HG03103 (cell line): ENCODE data around the gene REM2.

Source experiments
- ATAC-seq: cut with Tn5 transposase; IDR thresholded peaks from one replicate; pipeline ENCODE4 v1.9.1; 2021; ENCODE audit warnings: low read depth; ENCODE audit not compliant: unreplicated experiment

REM2 gene

GRCh38 chr14:22872033-22872832 lies 10.8 kb upstream of the REM2 start:
- ATAC-seq, result no peak

- no peak for ATAC-seq
Observed at GRCh38 chr14:22872833-22873520, 10.0 kb upstream of the REM2 start.

DNA sequence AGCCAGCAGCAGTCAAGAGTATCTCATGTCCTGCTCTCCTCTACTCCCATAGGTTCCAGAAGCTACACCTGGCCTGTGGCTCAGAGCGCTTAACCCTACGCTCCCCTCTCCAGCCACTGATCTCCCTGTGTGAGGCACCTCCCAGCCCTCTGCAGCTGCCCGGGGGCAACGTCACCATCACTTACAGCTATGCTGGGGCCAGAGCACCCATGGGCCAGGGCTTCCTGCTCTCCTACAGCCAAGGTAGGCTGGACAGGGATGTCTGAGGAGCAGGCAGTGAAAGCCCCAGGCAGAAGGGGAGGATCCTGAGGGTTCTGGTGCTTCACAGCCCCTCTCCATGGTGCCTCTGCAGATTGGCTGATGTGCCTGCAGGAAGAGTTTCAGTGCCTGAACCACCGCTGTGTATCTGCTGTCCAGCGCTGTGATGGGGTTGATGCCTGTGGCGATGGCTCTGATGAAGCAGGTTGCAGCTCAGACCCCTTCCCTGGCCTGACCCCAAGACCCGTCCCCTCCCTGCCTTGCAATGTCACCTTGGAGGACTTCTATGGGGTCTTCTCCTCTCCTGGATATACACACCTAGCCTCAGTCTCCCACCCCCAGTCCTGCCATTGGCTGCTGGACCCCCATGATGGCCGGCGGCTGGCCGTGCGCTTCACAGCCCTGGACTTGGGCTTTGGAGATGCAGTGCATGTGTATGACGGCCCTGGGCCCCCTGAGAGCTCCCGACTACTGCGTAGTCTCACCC lies 7.8 kb upstream of the REM2 start:
- no peak for ATAC-seq

- no peak for ATAC-seq
Observed at GRCh38 chr14:22875748-22876319, 7.2 kb upstream of the REM2 start.

- ATAC-seq, result no peak
Observed at GRCh38 chr14:22877000-22877501, 6.0 kb upstream of the REM2 start.

DNA sequence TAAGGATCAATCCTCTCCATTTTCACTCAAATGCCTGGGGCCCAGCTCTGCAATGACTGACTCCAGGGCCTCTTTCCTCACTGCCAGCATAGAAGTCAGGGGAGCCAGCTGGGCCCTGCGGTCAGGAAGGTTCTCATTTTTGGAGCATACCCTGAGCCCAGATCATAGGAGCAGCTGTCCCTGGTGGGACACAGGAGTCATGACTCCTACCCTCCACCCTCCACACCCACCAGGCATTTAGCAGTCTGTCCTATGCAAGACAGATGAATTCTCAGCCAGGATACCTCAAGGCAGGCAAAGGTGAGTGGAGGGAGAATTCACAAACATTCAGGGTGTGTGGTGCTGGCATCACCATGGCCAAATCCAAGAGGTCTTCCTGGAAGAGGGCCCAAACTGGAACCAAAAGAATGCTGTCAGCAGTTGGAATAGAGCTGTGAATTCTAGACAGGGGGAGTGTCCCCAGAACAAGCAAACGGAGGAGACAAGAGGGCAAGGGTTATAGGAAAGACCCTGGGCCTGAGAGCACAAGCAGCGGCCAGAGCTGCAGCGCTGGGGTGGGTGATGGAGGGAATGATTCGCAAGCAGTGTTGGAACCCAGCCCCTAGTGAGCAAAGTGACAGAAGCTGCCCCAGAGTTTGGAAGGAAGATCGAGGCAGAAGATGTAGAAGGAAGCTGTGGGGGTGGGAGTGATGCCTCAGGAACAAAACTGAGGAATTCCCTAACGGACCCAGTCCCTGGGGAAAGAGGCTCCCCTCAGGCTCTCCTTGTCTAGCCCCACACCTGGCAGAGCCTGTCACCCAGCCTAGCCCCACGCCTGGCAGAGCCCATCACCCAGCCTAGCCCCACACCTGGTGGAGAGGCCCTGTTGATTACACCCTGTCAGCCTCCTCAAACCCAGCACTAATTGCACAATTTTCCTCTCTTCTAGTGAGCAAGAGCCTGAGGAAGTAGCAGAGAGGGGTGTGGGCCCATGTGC lies 4.5 kb upstream of the REM2 start:
- ATAC-seq, result no peak

DNA sequence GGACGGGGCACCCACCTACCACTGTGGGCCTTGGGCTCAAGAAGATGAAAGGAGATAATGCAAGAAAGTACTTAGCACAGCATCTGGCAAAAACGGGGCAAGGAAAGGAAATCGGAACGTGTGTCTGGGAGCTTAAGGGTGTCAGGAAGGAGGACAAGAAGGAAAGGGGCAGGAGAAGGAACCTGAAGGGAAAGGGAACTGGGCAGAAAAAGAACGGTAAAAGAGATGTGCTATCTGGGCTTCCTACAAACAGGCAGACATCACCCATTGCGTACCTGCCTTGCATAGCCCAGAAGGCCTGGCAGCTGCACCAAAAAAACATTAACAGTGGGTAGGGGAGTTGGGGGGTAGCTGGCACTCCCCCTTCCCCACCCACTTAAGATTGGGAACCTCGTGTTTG lies 958 bp upstream of the REM2 start:
- no peak for ATAC-seq

DNA sequence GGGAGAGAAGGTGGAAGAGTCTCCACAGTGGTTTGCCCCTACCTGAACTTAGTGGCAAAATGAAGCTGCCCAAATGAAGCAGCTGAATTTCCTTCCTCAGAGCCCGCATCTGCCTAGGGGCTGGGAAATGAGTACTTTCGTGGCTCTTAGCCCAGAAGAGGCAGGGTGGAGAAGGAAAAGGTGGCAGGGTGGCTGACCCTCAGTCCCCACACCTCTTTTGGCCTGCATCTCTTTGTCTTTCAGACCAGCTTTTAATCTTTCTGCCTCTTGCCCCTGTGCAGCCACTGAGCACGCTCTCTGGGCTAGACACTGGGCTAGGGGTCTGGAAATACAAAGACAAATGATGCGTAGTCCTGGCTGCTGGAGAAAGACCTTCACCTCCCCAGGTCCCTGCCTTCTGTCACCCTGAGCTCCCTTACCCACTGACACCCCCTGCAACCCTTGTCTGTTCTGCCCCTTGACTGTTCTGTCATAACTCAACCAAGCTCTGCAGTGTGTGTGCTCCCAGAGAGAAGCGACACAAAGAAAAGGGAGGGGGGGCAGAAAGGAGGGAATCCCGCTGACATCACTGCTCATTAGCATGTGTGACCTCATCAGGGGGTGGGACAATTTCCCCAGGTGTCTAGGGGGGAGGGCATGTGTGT lies 371 bp upstream of the REM2 start:
- ATAC-seq, result no peak

GRCh38 chr14:22884076-22884737 lies 1.2 kb downstream of the REM2 start:
- ATAC-seq, result no peak

- no peak for ATAC-seq
Observed at GRCh38 chr14:22884738-22885523, 1.9 kb downstream of the REM2 start.

DNA sequence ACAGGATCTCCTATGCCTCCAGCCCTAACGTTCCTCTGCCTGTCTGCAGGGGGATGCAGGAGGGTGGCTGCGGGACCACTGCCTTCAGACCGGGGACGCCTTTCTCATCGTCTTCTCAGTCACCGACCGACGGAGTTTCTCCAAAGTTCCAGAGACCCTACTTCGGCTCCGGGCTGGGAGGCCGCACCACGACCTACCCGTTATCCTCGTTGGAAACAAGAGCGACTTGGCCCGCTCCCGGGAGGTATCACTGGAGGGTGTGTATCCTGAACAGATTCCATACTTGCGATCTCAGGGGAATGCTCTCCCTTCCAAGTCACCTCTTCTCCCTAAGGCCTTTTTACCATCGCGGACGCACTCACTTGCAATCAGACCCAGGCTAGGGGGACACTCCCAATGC lies 3.0 kb downstream of the REM2 start:
- ATAC-seq, result no peak

DNA sequence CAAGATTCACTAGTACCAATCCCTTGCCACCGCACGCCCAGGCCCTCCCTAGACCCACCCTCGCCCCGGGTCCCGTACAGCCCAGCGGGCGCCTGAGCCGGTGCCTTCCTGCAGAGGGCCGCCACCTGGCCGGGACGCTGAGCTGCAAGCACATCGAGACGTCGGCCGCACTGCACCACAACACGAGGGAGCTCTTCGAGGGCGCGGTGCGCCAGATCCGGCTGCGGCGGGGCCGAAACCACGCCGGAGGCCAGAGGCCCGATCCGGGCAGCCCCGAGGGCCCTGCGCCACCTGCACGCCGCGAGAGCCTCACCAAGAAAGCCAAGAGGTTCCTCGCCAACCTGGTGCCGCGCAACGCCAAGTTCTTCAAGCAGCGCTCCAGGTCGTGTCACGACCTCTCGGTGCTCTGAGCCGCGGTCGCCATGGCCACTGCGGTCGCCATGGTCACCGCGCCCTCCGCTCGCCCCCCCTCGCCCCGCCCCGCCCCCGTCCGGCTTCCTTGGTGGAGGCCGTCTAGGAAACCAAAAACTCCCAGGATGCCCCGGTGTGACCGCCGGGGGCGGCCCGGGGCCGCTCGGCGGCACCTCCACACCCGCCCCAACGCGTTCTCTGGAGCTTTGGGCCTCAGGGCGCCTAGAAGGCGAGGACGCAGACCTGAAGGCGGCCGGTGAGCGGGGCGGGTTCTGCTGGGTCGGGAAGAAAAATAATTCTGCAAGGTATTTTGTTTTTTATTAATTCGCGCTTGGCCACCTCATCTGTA lies 3.7 kb downstream of the REM2 start:
- peak; percentile 51 for ATAC-seq

- ATAC-seq, result peak; percentile 34
Observed at GRCh38 chr14:22887260-22887989, 4.4 kb downstream of the REM2 start.

DNA sequence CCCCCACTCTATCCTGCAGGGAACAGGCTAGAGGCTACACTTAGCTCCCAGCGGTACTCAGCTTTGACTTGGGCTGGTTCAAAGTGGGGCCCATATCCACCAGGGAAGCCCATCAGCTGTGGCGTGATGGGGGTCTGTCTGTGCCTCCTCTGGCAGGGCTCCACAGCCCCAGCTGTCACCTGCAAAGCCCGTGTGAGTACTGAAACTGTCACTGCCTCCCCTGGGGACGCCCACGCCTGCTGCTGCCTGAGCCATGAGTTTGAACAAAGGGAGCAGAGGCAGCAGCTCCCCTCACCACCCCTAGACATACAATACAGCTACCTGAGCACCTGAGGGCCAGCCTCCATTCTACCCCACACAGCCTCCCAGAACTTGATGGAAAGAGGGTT lies 5.0 kb downstream of the REM2 start:
- ATAC-seq, result peak; percentile 40

DNA sequence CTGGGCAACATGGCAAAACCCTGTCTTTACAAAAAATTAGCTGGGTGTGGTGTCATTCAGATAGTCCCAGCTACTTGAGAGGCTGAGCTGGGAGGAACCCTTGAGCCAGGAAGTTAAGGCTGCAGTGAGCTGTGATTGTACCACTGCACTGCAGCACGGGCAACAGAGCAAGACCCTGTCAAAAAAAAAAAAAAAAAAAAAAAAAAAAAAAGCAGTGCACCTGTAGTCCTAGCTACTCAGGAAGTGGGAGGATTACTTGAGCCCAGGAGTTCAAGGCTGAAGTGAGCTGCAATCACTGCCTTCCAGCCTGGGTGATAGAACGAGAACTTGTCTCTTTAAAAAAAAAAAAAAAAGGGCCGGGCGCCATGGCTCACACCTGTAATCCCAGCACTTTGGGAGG lies 5.6 kb downstream of the REM2 start:
- ATAC-seq, result no peak

DNA sequence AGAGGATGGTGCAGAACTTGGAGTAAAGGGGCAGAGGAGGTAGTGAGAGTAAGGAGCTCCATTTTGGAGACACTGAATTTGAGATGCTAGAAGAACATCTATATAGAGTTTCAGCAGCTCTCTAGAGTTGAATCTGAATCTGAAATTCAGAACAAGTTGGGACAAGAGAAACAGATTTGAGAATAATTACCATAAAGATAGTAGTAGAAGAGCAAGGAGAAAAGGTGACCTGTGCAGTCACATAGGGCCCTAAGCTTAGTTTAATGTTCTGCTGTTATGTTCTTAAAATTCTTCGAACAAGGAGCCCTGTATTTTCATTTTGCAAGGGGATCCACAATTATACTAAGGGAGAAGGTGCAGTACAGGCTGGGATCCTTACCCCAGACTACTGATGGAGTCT lies 7.4 kb downstream of the REM2 start:
- no peak for ATAC-seq

GRCh38 chr14:22892488-22892887 lies 9.5 kb downstream of the REM2 start:
- no peak for ATAC-seq
